ENCODE measurements around the gene FUT3.

- no peak for TF ChIP-seq TEAD1 (CRISPR knock-in tag; IDR thresholded peaks at IDR 0.05)
- no peak; the same call in 1 of the 2 replicates for TF ChIP-seq CTCF (IDR thresholded peaks at IDR 0.05)
- TF ChIP-seq ZNF138 (CRISPR knock-in tag; conservative IDR thresholded peaks at IDR 0.05): no peak
- TF ChIP-seq CBFB (CRISPR knock-in tag; IDR thresholded peaks at IDR 0.05; ENCODE audit: low read depth): no peak
- no peak for TF ChIP-seq FOXP1 (CRISPR knock-in tag; IDR thresholded peaks at IDR 0.05; ENCODE audit: borderline replicate concordance)
- TF ChIP-seq, protein P1, sequence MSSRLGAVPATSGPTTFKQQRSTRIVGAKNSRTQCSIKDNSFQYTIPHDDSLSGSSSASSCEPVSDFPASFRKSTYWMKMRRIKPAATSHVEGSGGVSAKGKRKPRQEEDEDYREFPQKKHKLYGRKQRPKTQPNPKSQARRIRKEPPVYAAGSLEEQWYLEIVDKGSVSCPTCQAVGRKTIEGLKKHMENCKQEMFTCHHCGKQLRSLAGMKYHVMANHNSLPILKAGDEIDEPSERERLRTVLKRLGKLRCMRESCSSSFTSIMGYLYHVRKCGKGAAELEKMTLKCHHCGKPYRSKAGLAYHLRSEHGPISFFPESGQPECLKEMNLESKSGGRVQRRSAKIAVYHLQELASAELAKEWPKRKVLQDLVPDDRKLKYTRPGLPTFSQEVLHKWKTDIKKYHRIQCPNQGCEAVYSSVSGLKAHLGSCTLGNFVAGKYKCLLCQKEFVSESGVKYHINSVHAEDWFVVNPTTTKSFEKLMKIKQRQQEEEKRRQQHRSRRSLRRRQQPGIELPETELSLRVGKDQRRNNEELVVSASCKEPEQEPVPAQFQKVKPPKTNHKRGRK (CRISPR knock-in tag; IDR thresholded peaks at IDR 0.05; ENCODE audit: borderline replicate concordance): no peak
- TF ChIP-seq SP1 (CRISPR knock-in tag; conservative IDR thresholded peaks at IDR 0.05): no peak
Measured at GRCh38 chr19:5806133-5806489, 45.1 kb downstream of the FUT3 start.

Data from WTC11 (cell line).